ENCODE results near the gene ARSI. TPM values are rescaled to one million over a fixed set of nuclear protein-coding genes. Genes with fewer than 3 reads are reported as not detected.

The ARSI gene
- polyA plus RNA-seq, 2 of the 4 experiments (the other 2 are of a cell fraction): 2.9 to 22.0 TPM

GRCh38 chr5:150288791-150289190 is 13.9 kb downstream of the ARSI start:
- 58% methylated on average over 6 of the region's 6 CpGs for WGBS (ENCODE audit: missing lambda C conversion rate)
- FAIRE-seq (no peak), DNase-seq (ENCODE audit: low read depth in 1 of 2, low spot score in 1 of 2) (no peak), ATAC-seq (no peak)
- no peak overlapping the region for H3K4me2 ChIP-seq
- no peak overlapping the region for H3K4me3 ChIP-seq
- TF ChIP-seq MYC (IDR thresholded peaks at IDR 0.05; ENCODE audit: borderline replicate concordance, low read length) (no peak), HDAC2 (IDR thresholded peaks at IDR 0.05) (no peak), ZFP36 (IDR thresholded peaks at IDR 0.05; ENCODE audit: borderline replicate concordance, partially characterized antibody) (no peak), RNF2 (IDR thresholded peaks at IDR 0.05; ENCODE audit: borderline replicate concordance, low read depth) (no peak), CBX2 (IDR thresholded peaks at IDR 0.05; ENCODE audit: borderline replicate concordance, low read depth) (no peak), HEYL (CRISPR knock-in tag; IDR thresholded peaks at IDR 0.05) (no peak), NR3C1 (IDR thresholded peaks at IDR 0.05) (no peak), CEBPB (IDR thresholded peaks at IDR 0.05) (no peak), RCOR1 (IDR thresholded peaks at IDR 0.05; ENCODE audit: low read depth, low read length) (no peak), ZC3H11A (IDR thresholded peaks at IDR 0.05) (no peak)
- H3K9me3 ChIP-seq: no peaks in the 10 kb centered on the region
- ChIA-PET POLR2A (interaction anchor here (0.5 to 0.6 kb wide), 2 partner anchors 16 to 122 kb away, joined by 3 read pairs; no protein-coding TSS in a partner anchor), CTCF (interaction anchor here (0.7 to 5.0 kb wide), 3 partner anchors 41 to 94 kb away, joined by 3 to 25 read pairs (median 3); no protein-coding TSS in a partner anchor)
- no peak overlapping the region for H3K27ac ChIP-seq
- H3K4me1 ChIP-seq: peaks cover 4% of the 10 kb centered on the region; the same call in 1 of the 3 replicates

GRCh38 chr5:150288361-150288760 is 14.3 kb downstream of the ARSI start:
- no peak overlapping the region for H3K4me3 ChIP-seq
- POLR2A ChIA-PET: no interaction called here
- 74% methylated on average over 4 of the region's 4 CpGs for WGBS (ENCODE audit: missing lambda C conversion rate)
- DNase-seq (ENCODE audit: low read depth in 1 of 2, low spot score in 1 of 2) (no peak), FAIRE-seq (no peak), ATAC-seq (no peak)
- H3K27ac ChIP-seq: no peak overlapping the region
- H3K4me2 ChIP-seq: no peak overlapping the region
- H3K4me1 ChIP-seq: peaks cover 4% of the 10 kb centered on the region; the same call in 1 of the 3 replicates
- no peaks in the 10 kb centered on the region for H3K9me3 ChIP-seq
- no peak for TF ChIP-seq MAX (IDR thresholded peaks at IDR 0.05)
- peak; percentile 52 for TF ChIP-seq MAFK (IDR thresholded peaks at IDR 0.05; ENCODE audit: partially characterized antibody)
- CTCF ChIA-PET: interaction anchor here (0.7 to 1.8 kb wide), 4 partner anchors 22 to 95 kb away, joined by 3 to 9 read pairs (median 3); no protein-coding TSS in a partner anchor

GRCh38 chr5:150286820-150287219 is 15.9 kb downstream of the ARSI start:
- ChIA-PET POLR2A (no interaction called here), CTCF (interaction anchor here (0.7 to 1.8 kb wide), 4 partner anchors 23 to 42 kb away, joined by 3 to 9 read pairs (median 4); no protein-coding TSS in a partner anchor)

More at GRCh38 chr5:150286820-150287219, 15.9 kb downstream of the ARSI start:
- H3K4me3 ChIP-seq: no peak overlapping the region
- H3K4me1 ChIP-seq: peaks cover 4% of the 10 kb centered on the region; the same call in 1 of the 3 replicates
- no peaks in the 10 kb centered on the region for H3K9me3 ChIP-seq
- H3K4me2 ChIP-seq: no peak overlapping the region
- H3K27ac ChIP-seq: no peak overlapping the region
- no peak for FAIRE-seq
- peak; percentile 88 to 96 for ATAC-seq
- TF ChIP-seq ZSCAN20 (CRISPR knock-in tag; IDR thresholded peaks at IDR 0.05) (no peak), NPAS2 (CRISPR knock-in tag; IDR thresholded peaks at IDR 0.05; ENCODE audit: borderline replicate concordance) (no peak), MAZ (IDR thresholded peaks at IDR 0.05; ENCODE audit: borderline replicate concordance, low read depth, low read length) (no peak), RAD21 (conservative IDR thresholded peaks at IDR 0.05 in 1 of 2, IDR thresholded peaks at IDR 0.05 in 1 of 2) (peak in 1 of 2 experiments; percentile 36; a peak in 1 of 5 replicates), ATOH8 (CRISPR knock-in tag; IDR thresholded peaks at IDR 0.05; ENCODE audit: low read depth) (no peak), ZNF302 (CRISPR knock-in tag; IDR thresholded peaks at IDR 0.05) (no peak), NR3C1 (IDR thresholded peaks at IDR 0.05) (no peak), RFX5 (IDR thresholded peaks at IDR 0.05) (no peak), CTCF (IDR thresholded peaks at IDR 0.05) (peak; percentile 20; the same call in 1 of the 3 replicates), CBX8 (IDR thresholded peaks at IDR 0.05) (no peak)
- WGBS (ENCODE audit: missing lambda C conversion rate): 31% methylated on average over 5 of the region's 5 CpGs
- peak; percentile 57 to 82 for DNase-seq (ENCODE audit: low read depth in 1 of 2, low spot score in 1 of 2)
